H1 (cell line): ENCODE measurements around the gene TPSD1. TPM values are rescaled to one million over a fixed set of nuclear protein-coding genes. Genes with fewer than 3 reads are reported as not detected.

Experiments
- CTCF ChIA-PET: fragments of 300-600 bp; sonication (Branson Sonifier 250); formaldehyde crosslinking; loops from one replicate; lab custom pipeline; 2021; ENCODE audit not compliant: partially characterized antibody; lab: Charles Lee
- POLR2A ChIA-PET: fragments of 300-600 bp; sonication (Branson Sonifier 250); formaldehyde crosslinking; loops from one replicate; lab custom pipeline; 2021; ENCODE audit warnings: inconsistent platforms; ENCODE audit not compliant: partially characterized antibody; lab: Charles Lee
- DNase-seq, 2 experiments: peaks; one replicate each; pipeline versions ENCODE4 v3.0.0 to v3.0.0-alpha.2; 2010 to 2022; ENCODE audit warnings: low spot score in 2 of 2, low read depth in 1 of 2, mixed read lengths in 1 of 2
- FAIRE-seq: peaks from 2 replicates; lab custom pipeline; 2011; peaks lifted over from hg19 to GRCh38; lab: Jason Lieb, UNC
- H2AFZ ChIP-seq: 2 replicates; pipeline ENCODE4 v1.8.1; 2012; ENCODE audit warnings: low read length, inconsistent platforms
- H2AK5ac ChIP-seq: 2 replicates; pipeline ENCODE4 v1.6.1; 2013; ENCODE audit warnings: low read depth, low read length
- H2BK120ac ChIP-seq: replicated peaks from 2 replicates; pipeline ENCODE3; 2013; ENCODE audit warnings: low read depth, low read length, inconsistent platforms
- H2BK12ac ChIP-seq: 2 replicates; pipeline ENCODE4 v1.6.1; 2013; ENCODE audit warnings: low read depth, low read length
- H2BK15ac ChIP-seq: 2 replicates; pipeline ENCODE4 v1.6.1; 2013; ENCODE audit warnings: low read length
- H2BK20ac ChIP-seq: 2 replicates; pipeline ENCODE4 v1.6.1; 2013; ENCODE audit warnings: low read length
- H2BK5ac ChIP-seq: 2 replicates; pipeline ENCODE4 v1.6.1; 2013; ENCODE audit warnings: low read depth, low read length
- H3K14ac ChIP-seq: 2 replicates; pipeline ENCODE4 v1.6.1; 2013; ENCODE audit warnings: inconsistent platforms; ENCODE audit not compliant: insufficient read length
- H3K18ac ChIP-seq: 2 replicates; pipeline ENCODE4 v1.6.1; 2013; ENCODE audit warnings: low read length; ENCODE audit errors: extremely low read depth
- H3K23ac ChIP-seq: 2 replicates; pipeline ENCODE4 v1.6.1; 2013; ENCODE audit warnings: inconsistent platforms; ENCODE audit not compliant: insufficient read length
- H3K23me2 ChIP-seq: 2 replicates; pipeline ENCODE4 v1.6.1; 2013; ENCODE audit warnings: low read depth, low read length
- H3K27ac ChIP-seq: 2 replicates; pipeline ENCODE4 v1.6.1; 2011; ENCODE audit warnings: low read depth, low read length, inconsistent platforms
- H3K27me3 ChIP-seq, 4 experiments: replicated peaks in 1 of 4; 1 replicate in 1 of 4; 2 replicates in 3 of 4; pipeline versions ENCODE4 v1.6.1 to v1.8.1; 2011 to 2013; ENCODE audit warnings: low read length in 3 of 4, mild to moderate bottlenecking in 3 of 4, inconsistent platforms in 2 of 4, mixed read lengths in 2 of 4, moderate library complexity in 1 of 4; ENCODE audit not compliant: control insufficient read depth in 3 of 4, insufficient read depth in 3 of 4; ENCODE audit errors: extremely low read depth in 1 of 4
- H3K36me3 ChIP-seq, 4 experiments: 2 replicates each; pipeline versions ENCODE4 v1.6.1 to v1.8.1; 2011 to 2013; ENCODE audit warnings: mild to moderate bottlenecking in 4 of 4, low read length in 3 of 4, moderate library complexity in 2 of 4, control low read depth in 1 of 4, inconsistent platforms in 1 of 4; ENCODE audit not compliant: insufficient read depth in 4 of 4, control insufficient read depth in 2 of 4
- H3K4ac ChIP-seq: replicated peaks from 2 replicates; pipeline ENCODE3; 2013; ENCODE audit warnings: low read length, low read depth, mixed read lengths, inconsistent platforms; ENCODE audit not compliant: insufficient read length
- H3K4me1 ChIP-seq, 4 experiments: replicated peaks in 1 of 4; 1 replicate in 1 of 4; 2 replicates in 3 of 4; pipeline versions ENCODE4 v1.6.1 to v1.8.1; 2011 to 2013; ENCODE audit warnings: low read length in 3 of 4, inconsistent platforms in 2 of 4, mixed read lengths in 1 of 4; ENCODE audit not compliant: insufficient read depth in 4 of 4, control insufficient read depth in 3 of 4
- H3K4me2 ChIP-seq, 2 experiments: 2 replicates each; pipeline versions ENCODE4 v1.6.1 to v1.8.1; 2011 to 2013; ENCODE audit warnings: low read depth in 2 of 2, low read length in 2 of 2, control low read depth in 1 of 2, inconsistent platforms in 1 of 2, mild to moderate bottlenecking in 1 of 2; ENCODE audit not compliant: insufficient read depth in 1 of 2
- H3K4me3 ChIP-seq, 4 experiments: fragments of 200-600, 300-600 bp in 1 of 4; sonication (generic), shearing (Covaris generic), sonication (Bioruptor Twin) in 1 of 4; 2 replicates each; pipeline versions ENCODE4 v1.5.1 to v1.8.1; 2011 to 2016; ENCODE audit warnings: low read length in 4 of 4, low read depth in 3 of 4, control low read depth in 2 of 4, inconsistent platforms in 2 of 4, mild to moderate bottlenecking in 2 of 4, mixed read lengths in 1 of 4, moderate library complexity in 1 of 4; ENCODE audit not compliant: insufficient read depth in 2 of 4; ENCODE audit errors: extremely low read depth in 1 of 4
- H3K56ac ChIP-seq: replicated peaks from 2 replicates; pipeline ENCODE3; 2013; ENCODE audit warnings: low read depth, mild to moderate bottlenecking, mixed read lengths, low read length, inconsistent platforms; ENCODE audit not compliant: insufficient read length
- H3K79me1 ChIP-seq: 2 replicates; pipeline ENCODE4 v1.6.1; 2013; ENCODE audit warnings: low read depth, low read length, control low read depth
- H3K79me2 ChIP-seq, 2 experiments: 2 replicates each; pipeline versions ENCODE4 v1.6.1 to v1.8.1; 2012 to 2013; ENCODE audit warnings: low read length in 2 of 2, mild to moderate bottlenecking in 2 of 2, inconsistent platforms in 1 of 2; ENCODE audit not compliant: insufficient read depth in 2 of 2, control insufficient read depth in 1 of 2
- H3K9ac ChIP-seq, 4 experiments: replicated peaks in 1 of 4; 1 replicate in 1 of 4; 2 replicates in 3 of 4; pipeline versions ENCODE4 v1.6.1 to v1.8.1; 2011 to 2013; ENCODE audit warnings: low read depth in 3 of 4, low read length in 3 of 4, control low read depth in 2 of 4, mild to moderate bottlenecking in 2 of 4, moderate library complexity in 2 of 4, inconsistent platforms in 1 of 4; ENCODE audit errors: extremely low read depth in 1 of 4
- H3K9me3 ChIP-seq, 2 experiments: 2 replicates each; pipeline versions ENCODE4 v1.6.1 to v1.8.1; 2012 to 2013; ENCODE audit warnings: mild to moderate bottlenecking in 2 of 2, moderate library complexity in 2 of 2, control low read depth in 1 of 2, inconsistent platforms in 1 of 2, low read depth in 1 of 2, low read length in 1 of 2, mixed read lengths in 1 of 2; ENCODE audit not compliant: insufficient read depth in 2 of 2
- H4K20me1 ChIP-seq, 2 experiments: replicated peaks in 1 of 2; 2 replicates each; pipeline versions ENCODE3 to v1.8.1; 2011 to 2013; ENCODE audit warnings: inconsistent platforms in 2 of 2, low read length in 2 of 2, mild to moderate bottlenecking in 1 of 2; ENCODE audit not compliant: insufficient read depth in 2 of 2, control insufficient read depth in 1 of 2
- H4K5ac ChIP-seq: 2 replicates; pipeline ENCODE4 v1.6.1; 2013; ENCODE audit warnings: low read length, low read depth, mixed read lengths, inconsistent platforms; ENCODE audit not compliant: insufficient read length
- H4K8ac ChIP-seq: 2 replicates; pipeline ENCODE4 v1.8.0; 2013; ENCODE audit warnings: mild to moderate bottlenecking, moderate library complexity, low read length, inconsistent platforms; ENCODE audit not compliant: insufficient read depth; ENCODE audit errors: extremely low read depth
- H4K91ac ChIP-seq: replicated peaks from 2 replicates; pipeline ENCODE3; 2013; ENCODE audit warnings: low read length, mixed read lengths, inconsistent platforms; ENCODE audit not compliant: insufficient read length
- WGBS, 2 experiments: shearing (Covaris generic) in 1 of 2; methylation state at CpG; one replicate each; pipeline versions ENCODE4 v1.1.6 to v1.1.7; 2013 to 2015; ENCODE audit warnings: low lambda C conversion rate in 2 of 2, mixed read lengths in 2 of 2, inconsistent platforms in 1 of 2, low coverage in 1 of 2, missing lambda C conversion rate in 1 of 2; ENCODE audit not compliant: insufficient replicate concordance in 2 of 2, insufficient coverage in 1 of 2, insufficient read length in 1 of 2; ENCODE audit errors: extremely low coverage in 1 of 2, missing lambda C conversion rate in 1 of 2; 5-methylcytosine and 5-hydroxymethylcytosine counted together
- polyA plus RNA-seq, 7 experiments: library from polyadenylated mRNA; depleted of rRNA in 3 of 7; stranded (reverse) in 5 of 7; unstranded in 2 of 7; fragments of >200 nt in 5 of 7; fragments of 200-250 nt in 2 of 7; gene quantifications; 1 replicate in 5 of 7; 2 replicates in 1 of 7; 4 replicates in 1 of 7; pipeline versions ENCODE4 v1.2.1 to v1.2.3, GENCODE V29; 2011 to 2013; ENCODE audit warnings: missing spikeins in 2 of 7, mixed read lengths in 2 of 7
- total RNA-seq: library from RNA; stranded (reverse); fragmentation: NEBNext Ultra II Directional; extraction: Animal tissue kit (Norgen Biotek cat#: 25700); gene quantifications from 2 replicates; pipeline ENCODE4 v1.2.1, GENCODE V29; 2021
- TF ChIP-seq, protein P1 (sequence below): IDR thresholded peaks from 2 replicates; pipeline ENCODE4 v1.6.1; 2012; ENCODE audit warnings: inconsistent platforms
- TF ChIP-seq, protein P2 (sequence below): IDR thresholded peaks from 2 replicates; pipeline ENCODE4 v1.6.1; 2012; ENCODE audit warnings: low read length, inconsistent platforms

Gene TPSD1
- total and polyA plus RNA-seq, 2 of the 8 experiments (the other 6 are each of a cell fraction or from before 2014, with no cell fraction given) = 0.26 TPM; not detected in 1

DNA sequence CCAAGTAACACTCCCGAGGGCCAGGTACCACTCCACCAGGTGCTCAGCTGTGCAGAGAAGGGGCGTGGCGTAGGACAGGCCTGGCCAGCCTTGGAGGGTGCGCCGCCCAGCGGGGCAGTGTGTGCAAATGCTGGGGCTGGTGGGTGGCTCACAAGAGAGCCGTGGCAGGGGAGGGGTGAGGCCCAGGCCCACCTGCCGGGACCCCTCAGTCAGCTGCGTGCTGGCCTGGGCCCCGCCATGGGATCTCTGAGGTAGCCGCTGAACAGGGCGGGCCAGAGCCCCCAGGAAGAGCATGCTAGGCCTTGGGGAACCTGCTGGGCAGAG lies 39.6 kb upstream of the TPSD1 start:
- H3K79me2 ChIP-seq = no peaks in the 10 kb centered on the region
- H4K8ac ChIP-seq = no peak overlapping the region
- no peak overlapping the region for H3K9ac ChIP-seq
- H3K27me3 ChIP-seq = no peaks in the 10 kb centered on the region
- no peak overlapping the region for H3K4ac ChIP-seq
- no peak overlapping the region for H4K5ac ChIP-seq
- no peak overlapping the region for H3K23ac ChIP-seq
- DNase-seq = no peak
- H2BK15ac ChIP-seq = no peak overlapping the region
- H3K4me3 ChIP-seq = no peak overlapping the region
- 82% methylated on average over 11 of the region's 12 CpGs; no CpG with 5 or more reads in 1 of the 2 experiments for WGBS, 2 experiments
- CTCF ChIA-PET = interaction anchor here (1.3 kb wide), 1 partner anchor 16 kb away, joined by 4 read pairs; no protein-coding TSS in a partner anchor
- H3K23me2 ChIP-seq = no peaks in the 10 kb centered on the region
- TF ChIP-seq, protein P1, sequence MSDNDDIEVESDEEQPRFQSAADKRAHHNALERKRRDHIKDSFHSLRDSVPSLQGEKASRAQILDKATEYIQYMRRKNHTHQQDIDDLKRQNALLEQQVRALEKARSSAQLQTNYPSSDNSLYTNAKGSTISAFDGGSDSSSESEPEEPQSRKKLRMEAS = no peak
- TF ChIP-seq, protein P2, sequence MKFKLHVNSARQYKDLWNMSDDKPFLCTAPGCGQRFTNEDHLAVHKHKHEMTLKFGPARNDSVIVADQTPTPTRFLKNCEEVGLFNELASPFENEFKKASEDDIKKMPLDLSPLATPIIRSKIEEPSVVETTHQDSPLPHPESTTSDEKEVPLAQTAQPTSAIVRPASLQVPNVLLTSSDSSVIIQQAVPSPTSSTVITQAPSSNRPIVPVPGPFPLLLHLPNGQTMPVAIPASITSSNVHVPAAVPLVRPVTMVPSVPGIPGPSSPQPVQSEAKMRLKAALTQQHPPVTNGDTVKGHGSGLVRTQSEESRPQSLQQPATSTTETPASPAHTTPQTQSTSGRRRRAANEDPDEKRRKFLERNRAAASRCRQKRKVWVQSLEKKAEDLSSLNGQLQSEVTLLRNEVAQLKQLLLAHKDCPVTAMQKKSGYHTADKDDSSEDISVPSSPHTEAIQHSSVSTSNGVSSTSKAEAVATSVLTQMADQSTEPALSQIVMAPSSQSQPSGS = no peak
- no peak overlapping the region for H3K4me2 ChIP-seq
- no peak overlapping the region for H3K14ac ChIP-seq
- peaks cover 0 to 4% of the 10 kb centered on the region in 2 experiments for H4K20me1 ChIP-seq
- POLR2A ChIA-PET = interaction anchor here (0.5 kb wide), 1 partner anchor 64 kb away, joined by 4 read pairs; no protein-coding TSS in a partner anchor
- H4K91ac ChIP-seq = no peak overlapping the region
- no peak overlapping the region for H2BK12ac ChIP-seq
- no peak overlapping the region for H3K18ac ChIP-seq
- no peak overlapping the region for H3K27ac ChIP-seq
- no peaks in the 10 kb centered on the region for H3K4me1 ChIP-seq
- no peak overlapping the region for H2AK5ac ChIP-seq
- H2BK120ac ChIP-seq = no peak overlapping the region
- H2BK20ac ChIP-seq = no peak overlapping the region
- no peak overlapping the region for H2AFZ ChIP-seq
- no peak overlapping the region for H2BK5ac ChIP-seq
- no peaks in the 10 kb centered on the region for H3K79me1 ChIP-seq
- peaks cover 2 to 72% (median 10%) of the 10 kb centered on the region in 4 experiments; a peak in 6 of 8 replicates for H3K36me3 ChIP-seq
- no peaks in the 10 kb centered on the region for H3K9me3 ChIP-seq
- no peak overlapping the region for H3K56ac ChIP-seq
- FAIRE-seq = no peak
